Activated naive CD4-positive, alpha-beta T cell treated with Interleukin-2 at 50 U/mL for 16 hours (primary cell): ENCODE data around the gene SRSF2.
"Not testable (repeated sequence)": the region's sequence is repeated elsewhere in the genome, so short reads cannot be mapped to it uniquely, and the experiment has no call there.

ENCODE experiments used
- DNase-seq: peaks from one replicate; pipeline ENCODE4 v3.0.0-alpha.2; 2020

SRSF2 gene

GRCh38 chr17:76720211-76720610 lies 16.9 kb downstream of the SRSF2 start:
- DNase-seq, result no peak

GRCh38 chr17:76718516-76718915 lies 18.6 kb downstream of the SRSF2 start:
- no peak for DNase-seq

GRCh38 chr17:76716839-76717215 lies 20.3 kb downstream of the SRSF2 start:
- no peak for DNase-seq

- DNase-seq, result peak; percentile 29
Measured at GRCh38 chr17:76716146-76716838, 20.8 kb downstream of the SRSF2 start.

GRCh38 chr17:76715496-76715830 lies 21.7 kb downstream of the SRSF2 start:
- DNase-seq, result no peak

GRCh38 chr17:76714822-76715495 lies 22.2 kb downstream of the SRSF2 start:
- peak; percentile 77 for DNase-seq

- DNase-seq, result no peak
Measured at GRCh38 chr17:76714336-76714735, 22.8 kb downstream of the SRSF2 start.

- no peak for DNase-seq
Measured at GRCh38 chr17:76713765-76714164, 23.4 kb downstream of the SRSF2 start.

- not testable (repeated sequence) for DNase-seq
Measured at GRCh38 chr17:76712321-76712720, 24.8 kb downstream of the SRSF2 start.

GRCh38 chr17:76710863-76711611 lies 26.1 kb downstream of the SRSF2 start, which contains the start of gene MXRA7:
Gene MXRA7, minus strand, starts transcription at chr17:76710965. Its CDS starts 19 bp downstream, at chr17:76710946.
- peak; percentile 62 for DNase-seq

- DNase-seq, result not testable (repeated sequence)
Measured at GRCh38 chr17:76709951-76710862, 26.9 kb downstream of the SRSF2 start.

- no peak for DNase-seq
Measured at GRCh38 chr17:76709077-76709950, 27.8 kb downstream of the SRSF2 start.

GRCh38 chr17:76707985-76708807 lies 28.9 kb downstream of the SRSF2 start:
- DNase-seq, result no peak

GRCh38 chr17:76706817-76707216 lies 30.3 kb downstream of the SRSF2 start:
- DNase-seq, result no peak

GRCh38 chr17:76704805-76705204 lies 32.3 kb downstream of the SRSF2 start:
- DNase-seq, result no peak

GRCh38 chr17:76702941-76703637 lies 34.0 kb downstream of the SRSF2 start:
- no peak for DNase-seq

- DNase-seq, result no peak
Measured at GRCh38 chr17:76702076-76702475, 35.1 kb downstream of the SRSF2 start.

- DNase-seq, result no peak
Measured at GRCh38 chr17:76701471-76701967, 35.6 kb downstream of the SRSF2 start.

GRCh38 chr17:76700617-76701470 lies 36.3 kb downstream of the SRSF2 start:
- no peak for DNase-seq
